Osteoblast (primary cell): ENCODE measurements around the gene ZFP64. TPM values are rescaled to one million over a fixed set of nuclear protein-coding genes. Genes with fewer than 3 reads are reported as not detected.

Experiments used
- DNase-seq: peaks from one replicate; pipeline ENCODE4 v3.0.0; 2011; ENCODE audit warnings: low spot score, mixed read lengths; ENCODE audit not compliant: insufficient read length; ENCODE audit errors: missing footprints
- H2AFZ ChIP-seq: 2 replicates; pipeline ENCODE4 v1.6.0; 2011; ENCODE audit warnings: mild to moderate bottlenecking, low read length
- H3K27ac ChIP-seq: 2 replicates; pipeline ENCODE4 v1.5.1; 2011; ENCODE audit warnings: mild to moderate bottlenecking, low read depth, low read length, moderate library complexity
- H3K27me3 ChIP-seq: 2 replicates; pipeline ENCODE4 v1.6.0; 2012; ENCODE audit warnings: mild to moderate bottlenecking, control low read depth, inconsistent platforms, low read length, moderate library complexity; ENCODE audit not compliant: insufficient read depth
- H3K36me3 ChIP-seq: 2 replicates; pipeline ENCODE4 v1.5.1; 2011; ENCODE audit warnings: mild to moderate bottlenecking, low read length, control low read depth, moderate library complexity; ENCODE audit not compliant: insufficient read depth
- H3K4me1 ChIP-seq: 2 replicates; pipeline ENCODE4 v1.5.1; 2011; ENCODE audit warnings: mild to moderate bottlenecking, low read length, control low read depth, moderate library complexity; ENCODE audit not compliant: insufficient read depth
- H3K4me2 ChIP-seq: 2 replicates; pipeline ENCODE4 v1.6.0; 2011; ENCODE audit warnings: mild to moderate bottlenecking, low read length; ENCODE audit not compliant: insufficient read depth
- H3K4me3 ChIP-seq: fragments of 200-600 bp; sonication (generic); 3 replicates; pipeline ENCODE4 v1.5.1; 2012; ENCODE audit warnings: mild to moderate bottlenecking, low read length, inconsistent platforms; ENCODE audit not compliant: insufficient read depth
- H3K79me2 ChIP-seq: 2 replicates; pipeline ENCODE4 v1.6.0; 2012; ENCODE audit warnings: mild to moderate bottlenecking, low read length, control low read depth, inconsistent platforms; ENCODE audit not compliant: insufficient read depth
- H3K9me3 ChIP-seq: 2 replicates; pipeline ENCODE4 v1.5.1; 2011; ENCODE audit warnings: low read depth, low read length, control low read depth
- H4K20me1 ChIP-seq: 2 replicates; pipeline ENCODE4 v1.6.0; 2012; ENCODE audit warnings: mild to moderate bottlenecking, low read length, control low read depth; ENCODE audit not compliant: insufficient read depth
- CTCF ChIP-seq: IDR thresholded peaks from 2 replicates; pipeline ENCODE4 v1.5.1; 2011; ENCODE audit warnings: mild to moderate bottlenecking, low read depth, low read length, moderate library complexity; ENCODE audit errors: extremely low read depth
- total RNA-seq: library from RNA; depleted of rRNA; stranded (reverse); fragments of >200 nt; gene quantifications from 2 replicates; pipeline ENCODE4 v1.2.3, GENCODE V29; 2012

The ZFP64 gene
- total RNA-seq, 1 donor: 33.3 TPM

- TF ChIP-seq CTCF: no peak
These were observed 26.3 kb upstream of the ZFP64 start for GRCh38 chr20:52217689-52218395.

GRCh38 chr20:52213995-52214394 lies 22.4 kb upstream of the ZFP64 start:
- TF ChIP-seq CTCF: no peak
- Histone ChIP-seq H3K36me3 (no peaks in the 10 kb centered on the region), H3K27ac (no peak overlapping the region)

More at GRCh38 chr20:52217689-52218395, 26.3 kb upstream of the ZFP64 start:
- no peaks in the 10 kb centered on the region for H4K20me1 ChIP-seq
- H3K27ac ChIP-seq: no peak overlapping the region
- no peak overlapping the region for H3K4me3 ChIP-seq
- H2AFZ ChIP-seq: no peak overlapping the region
- H3K4me1 ChIP-seq: no peaks in the 10 kb centered on the region
- H3K79me2 ChIP-seq: no peaks in the 10 kb centered on the region
- no peaks in the 10 kb centered on the region for H3K27me3 ChIP-seq
- no peak for DNase-seq
- H3K9me3 ChIP-seq: no peaks in the 10 kb centered on the region
- H3K36me3 ChIP-seq: no peaks in the 10 kb centered on the region
- H3K4me2 ChIP-seq: no peak overlapping the region

GRCh38 chr20:52212943-52213342 lies 21.4 kb upstream of the ZFP64 start:
- Histone ChIP-seq H3K4me1 (no peaks in the 10 kb centered on the region), H4K20me1 (no peaks in the 10 kb centered on the region), H2AFZ (no peak overlapping the region), H3K27ac (no peak overlapping the region), H3K9me3 (no peaks in the 10 kb centered on the region), H3K79me2 (no peaks in the 10 kb centered on the region), H3K36me3 (no peaks in the 10 kb centered on the region), H3K4me2 (no peak overlapping the region), H3K27me3 (no peaks in the 10 kb centered on the region), H3K4me3 (no peak overlapping the region)
- DNase-seq: no peak
- no peak for TF ChIP-seq CTCF

More at GRCh38 chr20:52213995-52214394, 22.4 kb upstream of the ZFP64 start:
- Histone ChIP-seq H3K4me1 (no peaks in the 10 kb centered on the region), H3K27me3 (no peaks in the 10 kb centered on the region), H3K4me3 (no peak overlapping the region), H3K4me2 (no peak overlapping the region), H4K20me1 (no peaks in the 10 kb centered on the region), H3K9me3 (no peaks in the 10 kb centered on the region), H3K79me2 (no peaks in the 10 kb centered on the region), H2AFZ (no peak overlapping the region)
- no peak for DNase-seq

GRCh38 chr20:52210037-52210990 lies 18.7 kb upstream of the ZFP64 start:
- no peak overlapping the region for H3K27ac ChIP-seq
- TF ChIP-seq CTCF: no peak

More at GRCh38 chr20:52210037-52210990, 18.7 kb upstream of the ZFP64 start:
- no peak for DNase-seq
- Histone ChIP-seq H3K4me3 (no peak overlapping the region), H3K36me3 (no peaks in the 10 kb centered on the region), H3K27me3 (no peaks in the 10 kb centered on the region), H3K4me2 (no peak overlapping the region), H3K79me2 (no peaks in the 10 kb centered on the region), H2AFZ (no peak overlapping the region), H4K20me1 (no peaks in the 10 kb centered on the region), H3K9me3 (no peaks in the 10 kb centered on the region), H3K4me1 (no peaks in the 10 kb centered on the region)
